GOT3 (cell line): ENCODE results near the gene IL6.
A peak's percentile ranks its signal among the peaks of the same experiment; 100 is the strongest.
"Not testable (repeated sequence)": the region's sequence is repeated elsewhere in the genome, so short reads cannot be mapped to it uniquely, and the experiment has no call there.

Experiments used
- DNase-seq: peaks from one replicate; lab custom pipeline; 2025; ENCODE audit warnings: mixed read lengths; lab: John Stamatoyannopoulos, UW

The IL6 gene

DNA sequence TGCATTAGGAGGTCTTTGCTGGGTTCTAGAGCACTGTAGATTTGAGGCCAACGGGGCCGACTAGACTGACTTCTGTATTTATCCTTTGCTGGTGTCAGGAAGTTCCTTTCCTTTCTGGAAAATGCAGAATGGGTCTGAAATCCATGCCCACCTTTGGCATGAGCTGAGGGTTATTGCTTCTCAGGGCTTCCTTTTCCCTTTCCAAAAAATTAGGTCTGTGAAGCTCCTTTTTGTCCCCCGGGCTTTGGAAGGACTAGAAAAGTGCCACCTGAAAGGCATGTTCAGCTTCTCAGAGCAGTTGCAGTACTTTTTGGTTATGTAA lies 675 bp downstream of the IL6 start:
- DNase-seq, result no peak

DNA sequence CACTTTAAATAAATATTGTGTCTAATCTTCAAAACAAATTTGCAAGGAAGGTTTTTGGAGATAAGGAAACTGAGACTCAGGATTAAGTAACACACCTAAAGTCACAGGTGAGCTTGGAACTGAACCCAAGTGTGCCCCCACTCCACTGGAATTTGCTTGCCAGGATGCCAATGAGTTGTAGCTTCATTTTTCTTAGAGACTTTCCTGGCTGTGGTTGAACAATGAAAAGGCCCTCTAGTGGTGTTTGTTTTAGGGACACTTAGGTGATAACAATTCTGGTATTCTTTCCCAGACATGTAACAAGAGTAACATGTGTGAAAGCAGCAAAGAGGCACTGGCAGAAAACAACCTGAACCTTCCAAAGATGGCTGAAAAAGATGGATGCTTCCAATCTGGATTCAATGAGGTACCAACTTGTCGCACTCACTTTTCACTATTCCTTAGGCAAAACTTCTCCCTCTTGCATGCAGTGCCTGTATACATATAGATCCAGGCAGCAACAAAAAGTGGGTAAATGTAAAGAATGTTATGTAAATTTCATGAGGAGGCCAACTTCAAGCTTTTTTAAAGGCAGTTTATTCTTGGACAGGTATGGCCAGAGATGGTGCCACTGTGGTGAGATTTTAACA lies 1.5 kb downstream of the IL6 start:
- DNase-seq, result no peak

DNA sequence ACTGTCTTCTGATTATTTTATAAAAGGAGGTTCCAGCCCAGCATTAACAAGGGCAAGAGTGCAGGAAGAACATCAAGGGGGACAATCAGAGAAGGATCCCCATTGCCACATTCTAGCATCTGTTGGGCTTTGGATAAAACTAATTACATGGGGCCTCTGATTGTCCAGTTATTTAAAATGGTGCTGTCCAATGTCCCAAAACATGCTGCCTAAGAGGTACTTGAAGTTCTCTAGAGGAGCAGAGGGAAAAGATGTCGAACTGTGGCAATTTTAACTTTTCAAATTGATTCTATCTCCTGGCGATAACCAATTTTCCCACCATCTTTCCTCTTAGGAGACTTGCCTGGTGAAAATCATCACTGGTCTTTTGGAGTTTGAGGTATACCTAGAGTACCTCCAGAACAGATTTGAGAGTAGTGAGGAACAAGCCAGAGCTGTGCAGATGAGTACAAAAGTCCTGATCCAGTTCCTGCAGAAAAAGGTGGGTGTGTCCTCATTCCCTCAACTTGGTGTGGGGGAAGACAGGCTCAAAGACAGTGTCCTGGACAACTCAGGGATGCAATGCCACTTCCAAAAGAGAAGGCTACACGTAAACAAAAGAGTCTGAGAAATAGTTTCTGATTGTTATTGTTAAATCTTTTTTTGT lies 2.3 kb downstream of the IL6 start:
- DNase-seq, result no peak

DNA sequence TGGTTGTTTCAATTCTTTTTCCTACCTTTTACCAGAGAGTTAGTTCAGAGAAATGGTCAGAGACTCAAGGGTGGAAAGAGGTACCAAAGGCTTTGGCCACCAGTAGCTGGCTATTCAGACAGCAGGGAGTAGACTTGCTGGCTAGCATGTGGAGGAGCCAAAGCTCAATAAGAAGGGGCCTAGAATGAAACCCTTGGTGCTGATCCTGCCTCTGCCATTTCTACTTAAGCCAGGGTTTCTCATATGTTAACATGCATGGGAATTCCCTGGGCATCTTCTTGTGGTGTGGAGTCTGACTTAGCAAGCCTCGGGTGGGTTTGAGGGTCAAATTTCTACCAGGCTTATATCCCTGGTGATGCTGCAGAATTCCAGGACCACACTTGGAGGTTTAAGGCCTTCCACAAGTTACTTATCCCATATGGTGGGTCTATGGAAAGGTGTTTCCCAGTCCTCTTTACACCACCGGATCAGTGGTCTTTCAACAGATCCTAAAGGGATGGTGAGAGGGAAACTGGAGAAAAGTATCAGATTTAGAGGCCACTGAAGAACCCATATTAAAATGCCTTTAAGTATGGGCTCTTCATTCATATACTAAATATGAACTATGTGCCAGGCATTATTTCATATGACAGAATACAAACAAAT lies 3.2 kb downstream of the IL6 start:
- no peak for DNase-seq

DNA sequence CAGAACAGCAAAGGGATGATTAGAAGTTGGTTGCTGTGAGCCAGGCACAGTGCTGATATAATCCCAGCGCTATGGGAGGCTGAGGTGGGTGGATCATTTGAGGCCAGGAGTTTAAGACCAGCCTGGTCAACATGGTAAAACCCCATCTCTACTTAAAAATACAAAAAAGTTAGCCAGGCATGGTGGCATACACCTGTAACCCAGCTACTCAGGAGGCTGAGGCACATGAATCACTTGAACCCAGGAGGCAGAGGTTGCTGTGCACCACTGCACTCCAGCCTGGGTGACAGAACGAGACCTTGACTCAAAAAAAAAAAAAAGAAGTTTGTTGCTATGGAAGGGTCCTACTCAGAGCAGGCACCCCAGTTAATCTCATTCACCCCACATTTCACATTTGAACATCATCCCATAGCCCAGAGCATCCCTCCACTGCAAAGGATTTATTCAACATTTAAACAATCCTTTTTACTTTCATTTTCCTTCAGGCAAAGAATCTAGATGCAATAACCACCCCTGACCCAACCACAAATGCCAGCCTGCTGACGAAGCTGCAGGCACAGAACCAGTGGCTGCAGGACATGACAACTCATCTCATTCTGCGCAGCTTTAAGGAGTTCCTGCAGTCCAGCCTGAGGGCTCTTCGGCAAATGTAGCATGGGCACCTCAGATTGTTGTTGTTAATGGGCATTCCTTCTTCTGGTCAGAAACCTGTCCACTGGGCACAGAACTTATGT lies 4.1 kb downstream of the IL6 start:
- DNase-seq, result peak; percentile 44

DNA sequence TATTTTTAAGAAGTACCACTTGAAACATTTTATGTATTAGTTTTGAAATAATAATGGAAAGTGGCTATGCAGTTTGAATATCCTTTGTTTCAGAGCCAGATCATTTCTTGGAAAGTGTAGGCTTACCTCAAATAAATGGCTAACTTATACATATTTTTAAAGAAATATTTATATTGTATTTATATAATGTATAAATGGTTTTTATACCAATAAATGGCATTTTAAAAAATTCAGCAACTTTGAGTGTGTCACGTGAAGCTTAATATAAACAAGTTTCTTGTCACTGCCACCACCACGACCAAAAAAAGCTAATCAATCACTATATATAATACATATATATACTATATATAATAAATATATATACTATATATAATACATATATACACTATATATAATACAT lies 4.8 kb downstream of the IL6 start:
- no peak for DNase-seq

DNA sequence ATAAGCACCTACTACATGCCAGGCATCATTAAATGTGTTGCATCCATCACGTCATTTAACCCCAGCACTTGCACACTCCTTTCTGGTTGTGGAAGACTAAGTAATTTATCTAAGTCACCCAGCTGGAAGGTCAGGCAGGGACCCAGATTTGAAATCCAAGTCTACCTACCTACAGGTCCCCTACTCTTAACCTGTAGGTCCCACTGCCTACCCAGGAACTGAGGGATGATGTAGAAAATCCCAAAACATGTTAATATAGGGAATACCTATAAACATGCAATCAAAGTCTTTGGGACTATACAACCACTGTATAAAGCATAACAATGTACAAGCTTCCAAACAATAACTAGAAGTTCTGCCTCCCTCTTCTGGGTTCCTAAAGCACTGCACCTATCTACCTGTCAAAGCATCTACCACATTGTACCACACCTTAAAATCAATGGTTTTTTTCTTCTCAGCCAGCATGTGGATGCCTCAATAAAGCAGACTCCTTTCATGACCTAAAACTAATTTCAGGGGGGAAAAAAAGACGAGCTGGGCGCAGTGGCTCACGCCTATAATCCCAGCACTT lies 5.6 kb downstream of the IL6 start:
- no peak for DNase-seq

DNA sequence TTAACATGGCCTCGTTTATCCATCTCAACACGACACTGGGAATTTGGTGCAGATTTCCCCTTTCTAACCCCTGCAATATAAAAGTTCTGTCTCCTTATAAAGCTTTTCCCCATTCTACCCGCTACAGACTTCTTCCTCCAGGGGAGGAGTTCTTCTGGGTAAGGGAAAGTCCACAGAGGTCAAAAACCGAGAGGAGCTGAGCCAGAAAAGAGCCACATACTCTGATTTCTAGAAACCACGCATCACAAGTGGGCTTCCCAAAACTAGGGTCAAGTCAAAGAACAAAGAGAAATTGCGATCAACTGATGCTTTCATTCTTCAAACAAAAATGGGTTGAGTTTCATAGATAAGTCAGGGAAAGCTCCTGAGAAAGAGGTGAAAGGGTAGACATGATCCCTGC lies 6.8 kb downstream of the IL6 start:
- DNase-seq, result no peak

DNA sequence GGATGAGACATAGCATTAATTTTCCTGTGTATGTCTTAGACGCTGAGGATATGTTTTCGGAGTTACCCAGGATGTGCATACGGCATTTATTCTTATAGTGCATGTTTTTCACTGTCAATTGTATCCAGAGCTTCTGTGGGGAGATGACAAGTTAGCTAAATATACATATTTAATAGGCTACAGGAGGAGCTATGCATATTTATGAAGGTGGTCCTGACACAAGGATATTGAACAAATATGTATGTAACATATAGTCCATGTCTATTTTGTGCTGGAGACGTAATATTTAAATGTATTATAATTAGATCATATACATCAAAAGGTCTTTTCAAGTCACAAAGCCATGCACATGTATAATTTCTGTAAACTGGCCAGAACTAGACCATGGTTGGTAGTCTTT lies 16.0 kb downstream of the IL6 start:
- DNase-seq, result no peak

DNA sequence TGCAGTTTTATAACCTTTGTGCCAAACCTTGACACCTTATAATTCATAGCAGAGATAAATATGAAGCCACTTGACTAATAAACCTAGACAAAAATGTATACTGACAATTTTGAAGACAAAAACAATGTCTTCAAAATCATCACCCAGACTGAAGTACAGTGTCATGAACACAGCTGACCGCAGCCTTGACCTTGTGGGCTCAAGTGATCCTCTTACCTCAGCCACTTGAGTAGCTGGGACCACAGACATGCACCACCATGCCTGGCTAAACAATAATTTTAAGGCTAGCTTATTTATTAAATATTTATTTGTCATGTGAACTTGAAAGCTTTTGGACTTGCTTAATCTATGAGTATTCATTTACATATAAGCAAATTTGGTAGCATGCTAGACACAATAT lies 24.3 kb downstream of the IL6 start:
- DNase-seq, result no peak

DNA sequence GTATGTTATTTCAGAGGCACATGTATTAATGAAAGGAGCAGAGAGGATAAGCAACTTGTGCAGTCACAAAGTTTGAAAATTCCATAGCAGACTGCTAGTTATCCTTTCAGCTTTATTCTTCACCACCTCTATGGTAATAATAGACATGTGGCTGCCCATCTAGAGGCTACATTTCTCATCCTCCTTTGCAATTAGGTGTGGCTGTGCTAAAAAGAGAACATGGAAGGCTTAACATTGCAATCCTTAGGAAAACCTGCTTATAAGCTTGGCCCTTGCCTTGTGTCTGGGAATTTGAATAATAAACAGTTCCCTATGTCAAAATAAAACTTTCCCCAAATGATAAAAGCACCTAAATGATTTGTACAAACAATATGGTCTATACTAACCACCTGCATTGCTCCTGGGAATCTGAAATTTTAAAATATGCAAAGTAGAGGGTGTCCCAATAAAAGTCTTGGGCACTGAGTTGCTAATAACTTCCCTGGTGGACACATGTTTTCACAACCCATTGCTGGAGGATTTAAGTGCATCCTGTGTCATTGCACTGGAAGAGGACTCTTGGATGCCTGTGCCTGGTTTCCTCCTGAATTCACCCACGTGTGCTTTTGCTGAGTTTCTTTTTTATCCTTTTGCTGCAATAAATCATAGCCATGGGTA lies 30.5 kb downstream of the IL6 start:
- no peak for DNase-seq

DNA sequence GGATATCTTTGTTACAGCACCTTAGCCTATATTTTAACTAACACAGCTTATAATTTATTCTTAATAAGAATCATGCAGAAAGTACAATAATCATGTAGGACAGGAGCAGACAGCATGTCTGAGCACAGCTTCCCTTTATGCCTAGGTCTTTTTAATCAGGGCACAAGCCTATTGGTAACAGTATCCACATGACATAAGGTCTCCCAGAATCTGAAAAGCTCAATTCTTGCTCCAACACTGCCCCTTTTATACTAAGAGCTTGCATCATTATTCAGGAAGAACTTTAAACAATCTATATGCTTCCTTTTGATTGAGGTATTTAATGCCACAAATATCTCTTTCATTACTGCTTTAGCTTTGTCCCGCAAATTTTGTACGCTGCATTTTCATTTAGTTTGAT lies 31.6 kb downstream of the IL6 start:
- no peak for DNase-seq

DNA sequence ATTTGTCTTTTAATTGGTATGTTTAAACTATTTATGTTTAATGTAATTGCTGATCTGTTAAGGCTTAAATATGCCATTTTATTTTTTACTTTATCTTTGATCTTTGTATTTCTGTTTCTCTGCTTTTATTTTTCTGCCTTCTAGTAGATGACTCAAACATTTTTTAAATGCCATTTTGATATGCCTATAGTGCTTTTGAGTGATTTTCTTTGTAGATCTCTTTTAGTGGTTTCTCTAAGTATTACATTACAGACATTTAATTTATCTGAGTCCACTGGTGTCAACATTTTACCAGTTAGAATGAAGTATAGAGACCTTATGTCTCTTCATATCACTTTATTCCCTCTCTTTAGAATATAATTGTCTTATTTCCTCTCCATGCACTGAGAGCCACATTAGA lies 32.7 kb downstream of the IL6 start:
- DNase-seq, result no peak

DNA sequence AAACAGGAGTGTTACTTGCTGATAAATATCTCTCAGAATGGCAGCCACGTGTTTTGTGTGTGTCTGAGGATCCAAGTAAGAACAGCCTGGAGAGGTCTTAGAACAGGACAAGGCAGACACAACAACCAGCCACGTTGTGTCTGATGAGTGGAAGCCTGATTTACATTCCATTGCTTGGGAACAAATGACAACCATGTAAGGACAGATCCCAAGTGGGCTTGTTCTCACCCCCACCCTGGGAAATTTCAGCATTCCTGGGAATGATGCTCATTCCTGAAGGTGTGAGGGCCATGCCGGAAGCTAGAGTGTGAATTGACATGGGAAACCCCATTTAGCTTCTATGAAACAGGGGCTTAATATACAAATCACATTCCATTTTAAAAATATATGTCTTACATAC lies 35.9 kb downstream of the IL6 start:
- no peak for DNase-seq

DNA sequence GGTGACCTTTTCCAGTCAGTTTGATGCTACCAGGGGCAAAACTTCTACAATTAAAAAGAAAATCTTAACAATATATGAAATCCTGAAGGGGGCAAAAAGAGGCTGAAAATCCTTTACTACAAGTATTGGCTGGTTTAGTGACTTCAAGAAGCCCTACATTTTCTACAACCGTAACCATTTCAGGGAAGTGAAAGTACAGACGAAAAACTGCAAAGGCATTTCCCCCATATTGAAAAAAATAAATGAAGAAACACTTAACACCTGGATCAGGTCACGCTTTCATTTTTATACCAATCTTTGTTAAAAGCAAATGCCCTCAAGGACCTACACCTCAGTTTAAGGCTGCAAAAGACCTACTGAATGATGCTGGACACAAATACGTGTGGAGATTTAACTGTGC lies 38.6 kb downstream of the IL6 start:
- DNase-seq, result no peak

DNA sequence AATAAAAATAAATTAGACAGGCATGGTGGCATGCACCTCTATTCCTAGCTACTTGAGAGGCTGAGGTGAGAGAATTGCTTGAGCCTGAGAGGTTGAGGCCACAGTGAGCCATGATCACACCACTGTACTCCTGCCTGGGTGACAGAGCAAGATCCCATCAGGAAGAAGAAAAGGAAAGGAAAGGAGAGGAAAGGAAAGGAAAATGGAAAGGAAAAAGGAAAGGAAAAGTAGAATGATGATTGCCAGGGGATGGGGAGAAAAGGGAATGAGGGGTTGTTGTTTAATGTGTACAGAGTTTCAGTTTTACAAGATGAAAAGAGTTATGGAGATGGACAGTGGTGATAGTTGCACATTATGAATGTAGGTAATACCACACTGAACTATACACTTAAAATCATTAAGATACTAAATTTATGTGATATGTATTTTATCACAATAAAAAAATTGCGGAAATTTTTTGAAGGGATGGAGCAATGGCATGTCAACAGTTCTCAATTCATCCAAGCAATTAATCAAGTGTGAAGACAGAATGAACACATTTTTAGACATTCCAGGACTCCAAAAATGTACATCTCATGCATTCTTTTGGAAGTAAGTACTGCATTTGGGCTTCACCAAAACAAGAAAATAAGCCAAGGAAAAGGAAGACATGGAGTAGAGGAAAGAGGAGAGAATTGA lies 44.3 kb downstream of the IL6 start:
- no peak for DNase-seq

DNA sequence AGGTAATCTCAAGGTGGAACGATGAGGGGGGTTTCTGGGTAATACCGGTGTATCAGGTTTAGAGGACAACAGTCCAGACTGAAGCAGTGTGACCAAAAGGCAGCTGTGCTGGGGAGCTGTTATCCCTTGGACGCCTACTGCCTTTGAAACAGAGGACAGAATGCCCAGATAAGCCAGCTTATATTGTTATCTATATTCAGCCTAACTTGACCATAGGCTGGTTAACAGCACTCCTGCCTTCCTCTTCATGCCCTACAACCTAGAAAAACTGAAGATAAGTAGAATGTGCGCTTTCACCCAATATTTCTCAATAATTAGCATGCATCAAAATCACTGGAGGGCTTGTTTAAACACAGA lies 44.9 kb downstream of the IL6 start:
- no peak for DNase-seq

DNA sequence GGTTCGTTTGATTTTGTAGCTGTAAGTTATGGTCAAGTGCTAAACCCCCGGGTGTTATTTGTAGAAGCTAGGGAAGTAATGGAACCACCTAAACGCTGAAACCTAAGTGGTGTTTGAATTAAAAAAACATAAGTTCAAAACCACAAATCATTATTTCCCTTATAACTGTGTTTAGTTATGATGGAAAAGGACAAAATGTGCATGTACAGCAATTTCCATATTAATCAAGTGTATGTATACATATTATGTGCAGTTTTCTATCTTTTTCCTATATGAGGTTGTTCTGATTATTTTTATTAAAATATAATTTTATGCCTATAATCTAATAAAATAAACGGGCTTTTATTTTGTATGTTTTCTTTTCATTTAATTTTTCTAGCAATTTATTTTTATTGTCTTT lies 45.9 kb downstream of the IL6 start:
- DNase-seq, result no peak

DNA sequence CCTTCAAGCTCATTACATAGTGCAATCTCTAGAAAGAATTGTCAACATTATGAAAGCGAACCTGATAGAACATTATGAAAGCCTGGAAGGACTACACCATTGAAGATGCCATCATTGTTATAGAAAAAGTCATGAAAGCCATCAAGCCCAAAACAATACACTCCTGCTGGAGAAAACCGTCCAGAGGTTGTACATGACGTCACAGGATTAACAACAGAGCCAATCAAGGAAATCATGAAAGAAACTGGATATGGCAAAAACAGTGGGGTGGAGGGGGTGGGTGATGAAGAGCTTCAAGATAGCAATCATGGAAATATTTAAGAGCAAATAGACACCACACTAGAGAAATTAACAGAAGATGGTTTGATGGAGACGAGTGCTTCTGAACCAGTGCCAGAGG lies 50.0 kb downstream of the IL6 start:
- no peak for DNase-seq

DNA sequence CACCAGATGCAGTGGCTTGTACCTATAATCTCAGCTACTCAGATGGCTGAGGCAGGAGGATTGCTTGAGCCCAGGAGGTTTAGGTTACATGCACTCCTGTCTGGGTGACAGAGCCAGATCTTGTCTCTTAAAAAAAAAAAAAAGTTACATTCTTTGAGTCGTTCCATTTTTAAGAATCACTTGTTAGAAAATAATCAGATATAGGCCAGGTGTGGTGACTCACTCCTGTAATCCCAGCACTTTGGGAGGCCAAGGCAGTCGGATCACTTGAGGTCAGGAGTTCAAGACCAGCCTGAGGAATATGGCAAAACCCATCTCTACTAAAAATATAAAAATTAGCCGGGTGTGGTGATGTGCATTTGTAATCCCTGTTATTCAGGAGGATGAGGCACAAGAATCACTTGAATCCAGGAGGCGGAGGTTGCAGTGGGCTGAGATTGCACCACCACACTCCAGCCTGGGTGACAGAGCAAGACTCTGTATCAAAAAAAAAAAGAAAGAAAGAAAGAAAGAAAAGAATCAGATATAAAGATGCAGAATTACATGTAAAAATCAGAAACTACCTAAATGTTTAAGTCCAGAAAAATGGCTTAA lies 52.8 kb downstream of the IL6 start:
- DNase-seq, result not testable (repeated sequence)

DNA sequence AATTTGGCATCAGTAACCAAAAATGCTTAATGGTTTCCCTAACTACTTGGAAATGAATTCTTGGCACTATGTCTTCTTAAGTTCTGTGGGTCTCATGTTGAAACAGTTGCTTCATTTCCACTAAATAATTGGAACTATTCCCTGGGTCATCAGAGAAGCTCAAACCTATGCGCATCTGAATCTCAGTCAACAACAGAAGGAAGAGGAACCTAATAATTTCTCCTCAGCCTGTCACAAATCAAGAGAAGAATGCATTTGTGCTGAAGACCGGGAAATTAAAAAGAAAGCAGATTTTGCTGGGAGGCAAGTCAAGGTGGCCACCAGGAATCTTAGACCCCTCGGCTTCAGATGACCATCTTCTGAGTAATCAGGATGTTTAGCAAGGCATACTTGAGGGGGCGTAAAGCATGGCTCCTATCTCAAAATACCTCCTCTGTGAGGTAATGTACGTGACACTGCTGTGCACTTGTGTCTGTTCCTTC lies 54.3 kb downstream of the IL6 start:
- DNase-seq, result no peak
